ENCODE results near the gene DBNDD1. TPM values are rescaled to one million over a fixed set of nuclear protein-coding genes. Genes with fewer than 3 reads are reported as not detected.

The DBNDD1 gene
- total RNA-seq, 1 experiment from 2014 or later, result 32.3 TPM

DNA sequence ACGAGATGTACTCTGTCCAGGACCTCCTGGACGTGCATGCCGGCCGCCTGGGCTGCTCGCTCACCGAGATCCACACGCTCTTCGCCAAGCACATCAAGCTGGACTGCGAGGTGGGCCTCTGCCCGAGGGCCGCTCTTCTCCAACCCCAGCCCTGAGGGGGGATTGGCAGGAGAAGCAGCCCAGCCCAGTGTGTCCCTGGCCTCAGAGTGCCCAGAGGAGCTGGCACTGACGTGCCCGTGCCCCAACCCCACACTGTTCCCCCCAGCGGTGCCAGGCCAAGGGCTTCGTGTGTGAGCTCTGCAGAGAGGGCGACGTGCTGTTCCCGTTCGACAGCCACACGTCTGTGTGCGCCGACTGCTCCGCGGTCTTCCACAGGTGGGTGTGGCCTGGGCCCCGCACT lies 55.1 kb downstream of the DBNDD1 start:
- POLR2A ChIA-PET, result no interaction called here
- Histone ChIP-seq H3K27me3 (ENCODE audit: control insufficient read depth, insufficient read depth, low read length) (no peaks in the 10 kb centered on the region), H3K4me1 (ENCODE audit: control insufficient read depth, insufficient read depth, low read length) (no peaks in the 10 kb centered on the region), H3K36me3 (ENCODE audit: control insufficient read depth, insufficient read depth, low read length) (no peaks in the 10 kb centered on the region), H3K9me3 (ENCODE audit: control insufficient read depth, insufficient read depth, low read depth, low read length) (no peaks in the 10 kb centered on the region), H3K27ac (ENCODE audit: low read length) (no peak overlapping the region), H3K4me3 (ENCODE audit: low read depth in 2 of 2, low read length in 2 of 2) (no peak overlapping the region)
- BruUV-seq (replicated peaks), result no TSS peak
- ATAC-seq, result no peak
- intact Hi-C loops (cut with micrococcal nuclease; ENCODE audit: unreplicated experiment), result no loop called here
- DNase-seq (ENCODE audit: low read depth, low spot score), result no peak
- in situ Hi-C loops (cut with HindIII; ENCODE audit: low pct_unique_long_range_greater_than_20kb, low sequenced_read_pairs), result no loop called here
- CTCF ChIA-PET, result no interaction called here
- TF ChIP-seq, protein P1, sequence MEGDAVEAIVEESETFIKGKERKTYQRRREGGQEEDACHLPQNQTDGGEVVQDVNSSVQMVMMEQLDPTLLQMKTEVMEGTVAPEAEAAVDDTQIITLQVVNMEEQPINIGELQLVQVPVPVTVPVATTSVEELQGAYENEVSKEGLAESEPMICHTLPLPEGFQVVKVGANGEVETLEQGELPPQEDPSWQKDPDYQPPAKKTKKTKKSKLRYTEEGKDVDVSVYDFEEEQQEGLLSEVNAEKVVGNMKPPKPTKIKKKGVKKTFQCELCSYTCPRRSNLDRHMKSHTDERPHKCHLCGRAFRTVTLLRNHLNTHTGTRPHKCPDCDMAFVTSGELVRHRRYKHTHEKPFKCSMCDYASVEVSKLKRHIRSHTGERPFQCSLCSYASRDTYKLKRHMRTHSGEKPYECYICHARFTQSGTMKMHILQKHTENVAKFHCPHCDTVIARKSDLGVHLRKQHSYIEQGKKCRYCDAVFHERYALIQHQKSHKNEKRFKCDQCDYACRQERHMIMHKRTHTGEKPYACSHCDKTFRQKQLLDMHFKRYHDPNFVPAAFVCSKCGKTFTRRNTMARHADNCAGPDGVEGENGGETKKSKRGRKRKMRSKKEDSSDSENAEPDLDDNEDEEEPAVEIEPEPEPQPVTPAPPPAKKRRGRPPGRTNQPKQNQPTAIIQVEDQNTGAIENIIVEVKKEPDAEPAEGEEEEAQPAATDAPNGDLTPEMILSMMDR (IDR thresholded peaks at IDR 0.05), result no peak
- TF ChIP-seq, protein P2, sequence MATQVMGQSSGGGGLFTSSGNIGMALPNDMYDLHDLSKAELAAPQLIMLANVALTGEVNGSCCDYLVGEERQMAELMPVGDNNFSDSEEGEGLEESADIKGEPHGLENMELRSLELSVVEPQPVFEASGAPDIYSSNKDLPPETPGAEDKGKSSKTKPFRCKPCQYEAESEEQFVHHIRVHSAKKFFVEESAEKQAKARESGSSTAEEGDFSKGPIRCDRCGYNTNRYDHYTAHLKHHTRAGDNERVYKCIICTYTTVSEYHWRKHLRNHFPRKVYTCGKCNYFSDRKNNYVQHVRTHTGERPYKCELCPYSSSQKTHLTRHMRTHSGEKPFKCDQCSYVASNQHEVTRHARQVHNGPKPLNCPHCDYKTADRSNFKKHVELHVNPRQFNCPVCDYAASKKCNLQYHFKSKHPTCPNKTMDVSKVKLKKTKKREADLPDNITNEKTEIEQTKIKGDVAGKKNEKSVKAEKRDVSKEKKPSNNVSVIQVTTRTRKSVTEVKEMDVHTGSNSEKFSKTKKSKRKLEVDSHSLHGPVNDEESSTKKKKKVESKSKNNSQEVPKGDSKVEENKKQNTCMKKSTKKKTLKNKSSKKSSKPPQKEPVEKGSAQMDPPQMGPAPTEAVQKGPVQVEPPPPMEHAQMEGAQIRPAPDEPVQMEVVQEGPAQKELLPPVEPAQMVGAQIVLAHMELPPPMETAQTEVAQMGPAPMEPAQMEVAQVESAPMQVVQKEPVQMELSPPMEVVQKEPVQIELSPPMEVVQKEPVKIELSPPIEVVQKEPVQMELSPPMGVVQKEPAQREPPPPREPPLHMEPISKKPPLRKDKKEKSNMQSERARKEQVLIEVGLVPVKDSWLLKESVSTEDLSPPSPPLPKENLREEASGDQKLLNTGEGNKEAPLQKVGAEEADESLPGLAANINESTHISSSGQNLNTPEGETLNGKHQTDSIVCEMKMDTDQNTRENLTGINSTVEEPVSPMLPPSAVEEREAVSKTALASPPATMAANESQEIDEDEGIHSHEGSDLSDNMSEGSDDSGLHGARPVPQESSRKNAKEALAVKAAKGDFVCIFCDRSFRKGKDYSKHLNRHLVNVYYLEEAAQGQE (IDR thresholded peaks at IDR 0.05; ENCODE audit: insufficient read depth in 1 of 2, low read depth in 2 of 2, low read length in 1 of 2), result no peak
- TF ChIP-seq POLR2AphosphoS5 (IDR thresholded peaks at IDR 0.05; ENCODE audit: low read depth, low read length) (no peak), TCF7L2 (IDR thresholded peaks at IDR 0.05; ENCODE audit: low read depth, low read length) (no peak), SIN3A (IDR thresholded peaks at IDR 0.05; ENCODE audit: borderline replicate concordance, insufficient read depth, low read depth, low read length) (no peak)

DNA sequence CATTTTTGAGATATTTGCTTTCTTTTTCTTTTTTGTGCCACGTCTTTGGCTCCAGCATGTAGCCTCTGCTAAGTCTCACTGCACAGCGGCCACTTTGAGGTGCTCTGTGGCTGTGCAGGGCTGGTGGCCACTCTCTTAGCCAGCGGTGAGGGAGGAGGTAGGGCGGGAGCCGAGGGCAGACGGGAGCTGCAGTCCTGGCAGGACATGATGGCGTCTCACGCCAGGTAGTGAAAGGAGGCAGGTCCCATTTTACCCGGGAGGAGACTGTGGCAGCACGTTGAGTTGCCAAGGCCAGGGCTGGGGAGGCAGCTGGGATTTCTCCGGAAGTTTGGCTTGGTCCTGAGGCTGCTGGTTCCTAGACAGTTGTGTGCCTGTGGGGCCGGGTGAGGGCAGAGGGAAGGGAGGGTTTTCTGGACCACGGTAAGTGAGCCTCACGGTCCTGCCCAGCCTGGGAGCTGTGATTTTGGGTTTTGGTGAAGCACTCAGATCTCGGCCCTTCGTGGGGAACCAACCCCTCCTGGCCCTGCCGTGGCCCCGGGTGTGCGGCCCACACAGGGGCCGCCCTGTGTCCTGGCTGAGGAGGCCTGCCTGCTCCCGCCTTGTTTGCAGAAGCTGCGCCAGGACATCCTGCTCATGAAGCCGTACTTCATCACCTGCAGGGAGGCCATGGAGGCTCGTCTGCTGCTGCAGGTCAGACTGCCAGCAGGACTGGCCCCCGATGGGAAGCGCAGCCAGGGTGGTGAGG lies 56.3 kb downstream of the DBNDD1 start:
- ATAC-seq (no peak), DNase-seq (ENCODE audit: low read depth, low spot score) (no peak)
- H3K27me3 ChIP-seq (ENCODE audit: control insufficient read depth, insufficient read depth, low read length), result no peaks in the 10 kb centered on the region
- intact Hi-C loops (cut with micrococcal nuclease; ENCODE audit: unreplicated experiment), result no loop called here
- no peak overlapping the region for H3K4me3 ChIP-seq (ENCODE audit: low read depth in 2 of 2, low read length in 2 of 2)
- no peaks in the 10 kb centered on the region for H3K36me3 ChIP-seq (ENCODE audit: control insufficient read depth, insufficient read depth, low read length)
- no TSS peak for BruUV-seq (replicated peaks)
- in situ Hi-C loops (cut with HindIII; ENCODE audit: low pct_unique_long_range_greater_than_20kb, low sequenced_read_pairs), result no loop called here
- H3K9me3 ChIP-seq (ENCODE audit: control insufficient read depth, insufficient read depth, low read depth, low read length), result no peaks in the 10 kb centered on the region
- TF ChIP-seq SIN3A (IDR thresholded peaks at IDR 0.05; ENCODE audit: borderline replicate concordance, insufficient read depth, low read depth, low read length), result no peak
- TF ChIP-seq, protein P1 (IDR thresholded peaks at IDR 0.05), result no peak
- no peak for TF ChIP-seq POLR2AphosphoS5 (IDR thresholded peaks at IDR 0.05; ENCODE audit: low read depth, low read length)
- TF ChIP-seq TCF7L2 (IDR thresholded peaks at IDR 0.05; ENCODE audit: low read depth, low read length), result no peak
- TF ChIP-seq, protein P2 (IDR thresholded peaks at IDR 0.05; ENCODE audit: insufficient read depth in 1 of 2, low read depth in 2 of 2, low read length in 1 of 2), result no peak
- no peak overlapping the region for H3K27ac ChIP-seq (ENCODE audit: low read length)
- no peaks in the 10 kb centered on the region for H3K4me1 ChIP-seq (ENCODE audit: control insufficient read depth, insufficient read depth, low read length)
- POLR2A ChIA-PET, result no interaction called here
- CTCF ChIA-PET, result no interaction called here

Data from Panc1 (cell line).